CD4-positive, CD25-positive, alpha-beta regulatory T cell (primary cell): ENCODE measurements around the gene NPHP3. TPM values are rescaled to one million over a fixed set of nuclear protein-coding genes. Genes with fewer than 3 reads are reported as not detected.

Source experiments
- ATAC-seq, 2 donors: fragments of 150-1000 bp; cut with Tn5 transposase; one replicate each; pipeline ENCODE4 v1.10.0; 2021; ENCODE audit warnings: low read depth in 2 of 2, moderate number of reproducible peaks in 2 of 2, moderate library complexity in 1 of 2
- DNase-seq, 3 donors: peaks; one replicate each; pipeline versions ENCODE4 v3.0.0 to v3.0.0-alpha.2; 2012 to 2022; ENCODE audit warnings: mixed read lengths in 1 of 3
- H3K27ac ChIP-seq: one replicate; pipeline ENCODE4 v1.7.0; 2013; ENCODE audit warnings: mild to moderate bottlenecking, low read length; ENCODE audit not compliant: insufficient read depth, poor library complexity, severe bottlenecking
- H3K27me3 ChIP-seq: one replicate; pipeline ENCODE4 v1.7.0; 2013; ENCODE audit warnings: low read length; ENCODE audit not compliant: control insufficient read depth, insufficient read depth
- H3K36me3 ChIP-seq: one replicate; pipeline ENCODE4 v1.7.0; 2013; ENCODE audit warnings: mild to moderate bottlenecking, low read length, moderate library complexity; ENCODE audit not compliant: control insufficient read depth, insufficient read depth
- H3K4me1 ChIP-seq: 2 replicates; pipeline ENCODE4 v1.7.0; 2013; ENCODE audit warnings: mild to moderate bottlenecking, low read length; ENCODE audit not compliant: insufficient read depth, control insufficient read depth, poor library complexity, severe bottlenecking
- H3K4me3 ChIP-seq: one replicate; pipeline ENCODE4 v1.7.0; 2013; ENCODE audit warnings: low read depth, mild to moderate bottlenecking, low read length, moderate library complexity
- H3K9me3 ChIP-seq, 2 experiments: 1 replicate in 1 of 2; 2 replicates in 1 of 2; pipeline ENCODE4 v1.7.0; 2013; ENCODE audit warnings: low read length in 2 of 2, mild to moderate bottlenecking in 1 of 2, moderate library complexity in 1 of 2; ENCODE audit not compliant: control insufficient read depth in 2 of 2
- H3K27ac Mint-ChIP-seq, 3 donors: one replicate each; pipeline ENCODE4 v1.8.0; 2020 to 2022; ENCODE audit warnings: mild to moderate bottlenecking in 3 of 3, mixed read lengths in 3 of 3, moderate library complexity in 2 of 3
- H3K27me3 Mint-ChIP-seq: one replicate; pipeline ENCODE4 v1.8.0; 2022; ENCODE audit warnings: mild to moderate bottlenecking, mixed read lengths
- H3K36me3 Mint-ChIP-seq: one replicate; pipeline ENCODE4 v1.8.0; 2020; ENCODE audit warnings: mixed read lengths
- H3K4me1 Mint-ChIP-seq, 4 donors: one replicate each; pipeline ENCODE4 v1.8.0; 2020 to 2022; ENCODE audit warnings: mixed read lengths in 4 of 4, mild to moderate bottlenecking in 1 of 4
- H3K4me3 Mint-ChIP-seq, 4 donors: one replicate each; pipeline ENCODE4 v1.8.0; 2020 to 2022; ENCODE audit warnings: mild to moderate bottlenecking in 4 of 4, mixed read lengths in 4 of 4, moderate library complexity in 3 of 4
- H3K9me3 Mint-ChIP-seq, 7 donors: one replicate each; pipeline ENCODE4 v1.8.0; 2020 to 2022; ENCODE audit warnings: mixed read lengths in 7 of 7, mild to moderate bottlenecking in 3 of 7, moderate library complexity in 2 of 7
- polyA plus RNA-seq, 4 donors: library from polyadenylated mRNA; unstranded; fragments of 300-500 nt; fragmentation: Illumina TruSeq; gene quantifications; one replicate each; pipeline ENCODE4 v1.2.3, GENCODE V29; 2021
- total RNA-seq: library from RNA; stranded (reverse); gene quantifications from one replicate; pipeline ENCODE4 v1.2.3, GENCODE V29; 2022

The NPHP3 gene
- total and polyA plus RNA-seq, 5 donors from 2014 or later: 2.0 to 33.0 (median 6.5) TPM

GRCh38 chr3:132682201-132682600, 40.0 kb downstream of the NPHP3 start:
- H3K27ac ChIP-seq: no peak overlapping the region
- DNase-seq (no peak), ATAC-seq (no peak)
- no peaks in the 10 kb centered on the region for H3K4me1 ChIP-seq
- H3K27me3 ChIP-seq: no peaks in the 10 kb centered on the region
- Mint-ChIP-seq H3K4me3 (no peak overlapping the region), H3K4me1 (peaks cover 0 to 7% (median 2%) of the 10 kb centered on the region in 4 donors), H3K27ac (no peak overlapping the region), H3K9me3 (no peaks in the 10 kb centered on the region), H3K27me3 (no peaks in the 10 kb centered on the region), H3K36me3 (peaks cover 13% of the 10 kb centered on the region)
- peaks cover 77% of the 10 kb centered on the region for H3K36me3 ChIP-seq
- no peak overlapping the region for H3K4me3 ChIP-seq
- H3K9me3 ChIP-seq: no peaks in the 10 kb centered on the region

- Histone ChIP-seq H3K27me3 (no peaks in the 10 kb centered on the region), H3K4me1 (no peaks in the 10 kb centered on the region), H3K9me3 (no peaks in the 10 kb centered on the region), H3K36me3 (peaks cover 75% of the 10 kb centered on the region), H3K27ac (no peak overlapping the region), H3K4me3 (no peak overlapping the region)
- Mint-ChIP-seq H3K27ac (no peak overlapping the region), H3K4me3 (no peak overlapping the region), H3K27me3 (no peaks in the 10 kb centered on the region), H3K4me1 (peaks cover 0 to 7% (median 2%) of the 10 kb centered on the region in 4 donors), H3K36me3 (peaks cover 13% of the 10 kb centered on the region), H3K9me3 (no peaks in the 10 kb centered on the region)
- DNase-seq (no peak), ATAC-seq (no peak)
These were observed 40.8 kb downstream of the NPHP3 start for GRCh38 chr3:132681421-132681820.

GRCh38 chr3:132679911-132680310, 42.3 kb downstream of the NPHP3 start:
- no peak for ATAC-seq
- Mint-ChIP-seq H3K9me3 (no peaks in the 10 kb centered on the region), H3K27ac (peak overlapping the region in 1 of 3 donors; percentile 43), H3K36me3 (peaks cover 10% of the 10 kb centered on the region), H3K27me3 (no peaks in the 10 kb centered on the region), H3K4me1 (peaks cover 0 to 7% (median 2%) of the 10 kb centered on the region in 4 donors), H3K4me3 (no peak overlapping the region)
- H3K4me3 ChIP-seq: no peak overlapping the region
- no peaks in the 10 kb centered on the region for H3K9me3 ChIP-seq
- H3K4me1 ChIP-seq: no peaks in the 10 kb centered on the region
- no peak overlapping the region for H3K27ac ChIP-seq
- H3K36me3 ChIP-seq: peaks cover 80% of the 10 kb centered on the region
- H3K27me3 ChIP-seq: no peaks in the 10 kb centered on the region
- no peak for DNase-seq

GRCh38 chr3:132675408-132675807, 46.8 kb downstream of the NPHP3 start:
- Histone ChIP-seq H3K4me1 (no peaks in the 10 kb centered on the region), H3K4me3 (no peak overlapping the region), H3K27ac (no peak overlapping the region), H3K9me3 (no peaks in the 10 kb centered on the region), H3K36me3 (peaks cover 60% of the 10 kb centered on the region), H3K27me3 (no peaks in the 10 kb centered on the region)
- ATAC-seq (no peak), DNase-seq (no peak)
- no peak overlapping the region for H3K27ac Mint-ChIP-seq
- peaks cover 17% of the 10 kb centered on the region for H3K36me3 Mint-ChIP-seq
- H3K27me3 Mint-ChIP-seq: no peaks in the 10 kb centered on the region
- H3K4me1 Mint-ChIP-seq: peaks cover 0 to 5% (median 2%) of the 10 kb centered on the region in 4 donors
- H3K9me3 Mint-ChIP-seq: no peaks in the 10 kb centered on the region
- no peak overlapping the region for H3K4me3 Mint-ChIP-seq

DNA sequence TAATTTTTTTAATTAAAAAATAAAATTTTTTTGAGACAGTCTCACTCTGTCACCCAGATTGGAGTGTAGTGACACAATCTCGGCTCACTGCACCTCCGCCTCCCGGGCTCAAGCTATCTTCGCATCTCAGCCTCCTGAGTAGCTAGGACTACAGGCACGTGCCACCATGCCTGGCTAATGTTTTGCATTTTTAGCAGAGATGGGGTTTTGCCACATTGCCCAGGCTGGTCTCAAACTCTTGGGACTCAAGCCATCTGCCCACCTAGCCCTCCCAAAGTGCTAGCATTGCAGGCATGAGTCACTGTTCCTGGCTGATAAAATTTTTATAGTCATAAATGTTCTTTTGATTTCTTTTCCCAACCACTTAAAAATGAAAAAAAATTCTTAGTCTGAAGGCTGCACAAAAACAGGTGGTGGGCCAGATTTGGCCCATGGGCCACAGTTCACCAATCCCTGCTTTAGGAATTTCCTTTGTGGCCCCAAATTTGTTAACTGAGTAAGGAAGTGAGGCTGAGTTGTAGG, 52.9 kb downstream of the NPHP3 start:
- Mint-ChIP-seq H3K27ac (no peak overlapping the region), H3K4me3 (no peak overlapping the region), H3K36me3 (peaks cover 8% of the 10 kb centered on the region), H3K4me1 (peaks cover 26 to 31% (median 29%) of the 10 kb centered on the region in 4 donors), H3K27me3 (no peaks in the 10 kb centered on the region), H3K9me3 (no peaks in the 10 kb centered on the region)
- Histone ChIP-seq H3K36me3 (peaks cover 35% of the 10 kb centered on the region), H3K4me1 (no peaks in the 10 kb centered on the region), H3K9me3 (no peaks in the 10 kb centered on the region), H3K27ac (no peak overlapping the region), H3K27me3 (no peaks in the 10 kb centered on the region), H3K4me3 (no peak overlapping the region)
- DNase-seq: no peak
- ATAC-seq: no peak

DNA sequence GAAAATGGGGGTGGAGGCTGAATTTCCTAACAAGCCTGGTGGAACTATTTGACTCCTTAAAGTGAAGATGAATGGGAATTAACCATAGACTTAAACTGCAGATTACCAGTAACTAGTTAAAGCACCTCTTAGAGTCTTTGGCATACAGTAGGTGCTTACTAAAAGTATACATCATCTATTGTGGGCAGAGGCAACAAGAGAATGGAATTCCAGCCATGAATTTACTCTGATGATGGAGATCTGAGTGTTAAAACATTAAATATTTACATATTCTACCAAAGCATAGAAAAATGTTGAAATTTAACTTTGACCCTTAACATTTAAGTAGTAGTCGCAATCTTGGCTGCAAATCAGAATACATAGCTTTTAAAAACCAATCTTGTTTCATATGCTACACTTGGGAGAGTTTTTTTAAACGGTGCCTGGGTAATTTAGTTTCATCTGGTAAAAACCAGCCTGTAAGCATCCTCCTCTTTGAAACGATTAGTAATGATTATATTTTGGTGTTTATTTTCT, 56.9 kb downstream of the NPHP3 start:
- H3K27ac ChIP-seq: no peak overlapping the region
- H3K4me1 ChIP-seq: peaks cover 20% of the 10 kb centered on the region
- Mint-ChIP-seq H3K27me3 (no peaks in the 10 kb centered on the region), H3K27ac (no peak overlapping the region), H3K36me3 (peaks cover 4% of the 10 kb centered on the region), H3K4me3 (no peak overlapping the region), H3K4me1 (peaks cover 47 to 60% (median 49%) of the 10 kb centered on the region in 4 donors), H3K9me3 (no peaks in the 10 kb centered on the region)
- ATAC-seq: no peak
- peaks cover 19% of the 10 kb centered on the region for H3K36me3 ChIP-seq
- H3K9me3 ChIP-seq: no peaks in the 10 kb centered on the region
- no peak for DNase-seq
- no peaks in the 10 kb centered on the region for H3K27me3 ChIP-seq
- no peak overlapping the region for H3K4me3 ChIP-seq

DNA sequence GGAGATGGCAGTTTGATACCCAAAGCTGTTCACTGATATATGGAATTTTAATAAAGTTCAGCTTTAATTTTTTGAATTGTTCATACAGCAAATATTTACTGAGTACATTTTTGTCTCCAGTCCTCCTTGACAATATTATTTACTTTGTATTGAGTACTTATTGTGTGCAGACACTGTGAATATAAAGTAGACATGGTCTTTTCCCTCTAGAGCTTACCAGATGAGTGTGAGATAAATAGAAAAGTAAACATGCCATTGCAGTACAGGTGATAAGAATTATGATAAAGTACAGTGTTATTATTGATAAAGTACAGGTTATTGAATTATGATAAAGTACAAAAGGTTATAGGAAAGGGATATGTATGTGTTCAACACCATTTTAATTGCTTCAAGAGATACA, 60.0 kb downstream of the NPHP3 start:
- Histone ChIP-seq H3K9me3 (no peaks in the 10 kb centered on the region), H3K27ac (no peak overlapping the region), H3K27me3 (no peaks in the 10 kb centered on the region), H3K4me3 (peak overlapping the region; percentile 96), H3K4me1 (peaks cover 38% of the 10 kb centered on the region), H3K36me3 (peaks cover 6% of the 10 kb centered on the region)
- ATAC-seq (no peak), DNase-seq (no peak)
- peak overlapping the region in 3 of 4 donors; percentile 5 to 100 (median 29) for H3K4me3 Mint-ChIP-seq
- peaks cover 52 to 72% (median 55%) of the 10 kb centered on the region in 4 donors for H3K4me1 Mint-ChIP-seq
- no peaks in the 10 kb centered on the region for H3K9me3 Mint-ChIP-seq
- no peak overlapping the region for H3K27ac Mint-ChIP-seq
- H3K36me3 Mint-ChIP-seq: peaks cover 4% of the 10 kb centered on the region
- H3K27me3 Mint-ChIP-seq: no peaks in the 10 kb centered on the region

- Mint-ChIP-seq H3K9me3 (no peaks in the 10 kb centered on the region), H3K4me1 (peaks cover 48 to 74% (median 53%) of the 10 kb centered on the region in 4 donors), H3K4me3 (peak overlapping the region; percentile 97 to 100 (median 98)), H3K27ac (peak overlapping the region; percentile 97 to 98 (median 98)), H3K27me3 (no peaks in the 10 kb centered on the region), H3K36me3 (peaks cover 4% of the 10 kb centered on the region)
- H3K27ac ChIP-seq: peak overlapping the region; percentile 10
- H3K36me3 ChIP-seq: peaks cover 2% of the 10 kb centered on the region
- H3K9me3 ChIP-seq: no peaks in the 10 kb centered on the region
- peak overlapping the region; percentile 96 for H3K4me3 ChIP-seq
- H3K27me3 ChIP-seq: no peaks in the 10 kb centered on the region
- H3K4me1 ChIP-seq: peaks cover 38% of the 10 kb centered on the region
- DNase-seq (peak in 1 of 3 donors; percentile 17), ATAC-seq (no peak)
These were observed 61.1 kb downstream of the NPHP3 start for GRCh38 chr3:132661101-132661500.
